HG03571 (cell line): ENCODE measurements around the gene ACCS.

Experiments
- ATAC-seq: cut with Tn5 transposase; IDR thresholded peaks from one replicate; pipeline ENCODE4 v1.9.1; 2021; ENCODE audit not compliant: unreplicated experiment

ACCS gene

DNA sequence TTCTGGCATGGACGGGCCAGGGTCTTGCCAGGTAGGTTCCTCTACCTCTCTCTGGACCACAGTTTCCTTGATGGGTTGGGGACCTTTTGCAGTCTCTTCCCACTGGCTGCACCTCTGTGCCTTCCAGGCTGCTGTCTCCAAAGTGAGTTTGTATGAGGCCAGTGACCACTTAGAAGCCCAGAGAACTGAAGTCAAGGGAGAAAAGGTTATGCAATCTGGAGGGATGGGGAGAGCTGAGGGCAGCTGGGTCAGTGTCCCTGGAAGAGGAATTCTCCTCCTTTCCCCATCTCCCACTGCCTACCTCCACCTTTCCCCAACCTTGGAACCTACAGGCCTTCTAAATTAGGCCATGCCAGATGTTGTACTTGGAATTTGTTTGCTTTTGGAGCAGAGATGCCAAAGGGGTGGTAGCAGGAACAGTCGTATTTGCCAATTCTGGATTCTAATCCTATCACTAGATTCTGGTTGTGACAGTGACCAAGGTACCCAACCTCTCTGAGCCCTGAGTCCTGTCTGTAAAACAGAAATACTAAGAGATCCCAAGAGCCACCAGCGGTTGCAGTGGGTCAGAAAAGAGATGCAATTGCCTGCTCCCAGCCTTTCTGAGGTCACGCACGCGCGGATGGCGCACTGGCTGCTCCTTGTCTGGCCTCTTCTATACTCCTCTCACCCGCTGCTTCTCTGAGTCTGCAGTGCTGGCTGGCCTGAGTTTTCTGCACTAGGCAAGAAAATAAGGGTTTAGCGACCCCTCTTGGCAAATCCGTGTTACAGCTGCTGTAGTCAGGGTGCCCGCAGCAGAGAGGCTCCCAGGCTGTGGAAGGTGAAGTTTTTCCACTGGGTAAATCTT lies 29.0 kb upstream of the ACCS start:
- ATAC-seq, result no peak

DNA sequence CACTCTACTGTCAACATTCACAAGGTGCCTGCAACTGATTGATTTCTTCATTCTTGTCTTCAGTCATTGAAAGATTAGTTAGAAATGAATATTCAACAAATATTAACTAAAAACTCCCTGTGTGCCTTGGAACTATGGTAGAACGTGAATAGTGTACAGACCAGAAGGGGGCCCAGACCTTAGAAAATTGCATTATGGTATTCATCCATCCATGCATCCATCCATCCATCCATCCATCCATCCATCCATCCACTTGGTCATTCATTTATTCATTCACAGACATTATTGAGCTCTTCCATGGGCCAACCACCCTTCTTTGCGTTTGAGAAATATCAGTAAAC lies 28.4 kb upstream of the ACCS start:
- no peak for ATAC-seq

DNA sequence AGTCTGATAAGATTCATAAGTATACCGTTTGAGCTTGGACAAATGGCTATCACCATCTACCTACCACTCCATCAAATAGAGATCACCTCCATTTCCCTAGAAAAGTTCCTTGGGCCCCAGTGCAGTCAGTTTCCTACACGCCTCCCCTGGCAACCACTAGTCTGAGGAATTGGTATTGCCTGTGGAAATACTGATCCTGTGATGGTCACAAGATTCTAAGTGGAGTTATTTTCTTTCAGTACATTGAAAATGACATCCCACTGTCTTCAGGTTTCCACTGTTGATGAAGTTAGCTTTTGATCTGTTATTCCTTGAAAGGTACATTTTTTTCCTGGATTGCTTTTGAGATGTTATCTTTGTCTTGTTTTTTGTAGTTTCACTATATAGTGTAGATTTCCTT lies 22.9 kb upstream of the ACCS start:
- no peak for ATAC-seq

DNA sequence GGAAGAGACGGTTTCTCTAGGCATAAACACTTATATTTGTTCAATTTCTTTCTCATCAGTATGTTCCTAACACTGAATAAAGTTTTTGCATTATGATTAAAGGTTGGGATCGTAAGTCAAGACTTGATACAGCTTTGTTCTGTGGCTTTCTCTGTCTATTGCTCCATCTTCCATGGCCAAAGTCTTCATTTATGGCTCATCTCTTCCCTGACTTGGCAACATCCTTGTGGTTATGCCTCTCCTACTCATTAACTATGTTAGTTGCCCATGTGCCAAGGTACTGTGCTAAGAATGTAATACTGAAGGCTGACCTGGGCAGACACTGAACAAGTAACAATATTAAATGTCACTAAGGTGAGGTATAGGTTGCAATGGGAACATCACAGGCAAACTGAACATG lies 19.9 kb upstream of the ACCS start:
- no peak for ATAC-seq

DNA sequence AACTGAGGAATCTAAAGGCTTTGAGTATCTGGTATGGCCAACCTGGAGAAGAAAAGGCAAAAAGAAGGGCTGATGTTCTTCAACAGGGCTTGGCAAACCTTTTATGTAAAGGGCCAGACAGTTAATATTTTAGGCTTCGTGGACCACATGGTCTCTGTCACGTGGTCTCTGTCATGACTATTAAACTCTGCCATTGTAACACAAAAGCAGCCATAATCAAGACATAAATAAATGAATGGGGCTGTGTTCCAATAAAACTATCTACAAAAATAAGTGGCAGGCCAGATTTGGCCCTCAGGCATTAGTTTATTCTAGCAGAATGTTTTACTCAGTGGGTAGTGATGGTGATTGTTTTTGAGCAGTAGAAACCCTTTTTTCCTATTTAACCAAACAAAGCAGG lies 18.8 kb upstream of the ACCS start:
- no peak for ATAC-seq

DNA sequence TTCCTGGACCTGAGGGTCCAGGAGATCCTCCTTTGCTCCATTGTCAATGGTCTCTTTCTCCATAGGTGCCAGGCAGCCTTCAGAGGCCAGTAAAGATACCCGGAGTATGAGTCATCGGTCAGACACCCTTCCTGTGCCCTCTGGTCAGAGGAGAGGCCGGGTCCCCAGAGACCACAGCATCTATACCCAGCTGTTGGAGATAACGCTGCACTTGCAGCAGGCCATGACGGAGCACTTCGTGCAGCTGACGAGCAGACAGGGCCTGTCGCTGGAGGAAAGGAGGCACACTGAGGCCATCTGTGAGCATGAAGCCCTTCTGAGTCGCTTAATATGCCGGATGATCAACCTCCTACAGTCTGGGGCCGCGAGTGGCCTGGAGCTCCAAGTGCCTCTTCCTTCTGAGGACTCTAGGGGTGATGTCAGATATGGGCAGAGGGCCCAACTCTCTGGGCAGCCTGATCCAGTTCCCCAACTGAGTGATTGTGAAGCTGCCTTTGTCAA lies 18.1 kb upstream of the ACCS start, which contains the start of gene ACCSL:
TSS of gene ACCSL (plus strand) at position 51 of the 501 bp plus-strand sequence. CDS start at position 107, 56 bp downstream.
- ATAC-seq, result no peak

DNA sequence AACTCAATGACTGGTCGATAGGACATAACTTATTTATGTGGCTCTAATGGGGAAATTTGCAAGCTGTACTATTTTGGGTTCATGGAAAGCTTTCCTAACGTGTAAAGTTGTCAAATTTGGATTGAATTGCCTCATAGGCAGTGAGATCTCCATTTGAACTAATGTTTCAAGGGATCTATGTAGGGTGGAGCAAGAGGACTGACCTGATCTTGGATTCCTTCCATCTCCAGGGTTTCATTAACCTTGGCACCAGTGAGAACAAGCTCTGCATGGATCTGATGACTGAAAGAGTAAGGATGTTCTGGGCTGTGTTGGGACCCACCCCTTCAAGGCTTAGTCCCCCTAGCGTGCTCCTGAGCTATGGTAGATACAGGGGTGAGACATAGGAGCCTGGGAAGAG lies 16.2 kb upstream of the ACCS start:
- ATAC-seq, result no peak

DNA sequence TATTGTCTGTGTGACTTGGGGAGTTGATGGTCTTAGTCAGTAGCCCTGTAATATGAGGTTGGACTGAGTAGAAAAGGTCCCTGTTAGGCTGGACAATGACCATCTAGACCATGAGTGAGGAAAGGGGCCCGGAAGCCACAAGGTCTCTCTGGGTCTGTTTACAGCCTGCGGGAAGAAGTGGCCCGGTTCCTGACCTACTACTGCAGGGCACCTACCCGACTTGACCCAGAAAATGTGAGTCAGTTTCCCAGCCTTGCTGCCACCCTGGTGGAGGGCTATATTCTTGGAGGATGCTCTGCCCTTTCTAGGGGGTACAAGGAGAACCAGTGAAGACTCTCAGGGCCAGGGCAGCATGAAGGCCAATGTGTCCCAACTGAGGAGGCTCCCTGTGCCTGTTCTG lies 14.9 kb upstream of the ACCS start:
- no peak for ATAC-seq

DNA sequence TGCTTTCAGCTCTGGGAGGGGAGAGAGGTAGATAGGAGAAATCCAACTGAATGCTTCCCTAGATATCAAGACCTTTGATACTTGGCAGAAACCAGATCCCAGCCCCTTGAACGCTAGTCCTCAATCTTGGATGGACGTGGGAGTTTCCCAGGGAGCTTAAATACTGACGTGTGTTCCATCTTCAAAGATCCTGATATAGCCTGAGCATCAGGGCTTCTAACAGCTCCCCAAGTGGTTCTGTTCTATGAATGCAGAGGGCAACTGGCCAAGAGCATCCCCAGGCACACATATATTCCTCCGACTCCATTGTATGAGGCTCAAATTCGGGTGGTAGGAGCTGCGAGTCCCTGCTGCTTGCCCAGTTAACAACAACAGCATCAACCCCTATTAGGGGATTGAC lies 8.7 kb upstream of the ACCS start:
- ATAC-seq, result no peak

DNA sequence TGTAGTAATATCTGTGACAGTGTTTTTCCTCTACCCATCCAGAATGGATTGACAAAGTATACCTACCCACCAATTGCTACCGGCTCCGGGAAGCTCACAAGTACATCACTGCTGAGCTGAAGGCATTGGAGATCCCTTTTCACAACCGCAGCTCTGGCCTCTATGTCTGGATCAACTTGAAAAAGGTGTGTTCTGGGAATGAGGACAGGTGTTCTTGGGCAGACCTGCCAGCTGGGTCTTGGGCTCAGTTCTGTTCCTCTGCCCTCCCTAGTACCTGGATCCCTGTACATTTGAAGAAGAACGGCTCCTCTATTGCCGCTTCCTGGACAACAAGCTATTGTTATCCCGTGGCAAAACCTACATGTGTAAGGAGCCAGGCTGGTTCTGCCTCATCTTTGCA lies 7.8 kb upstream of the ACCS start:
- no peak for ATAC-seq

DNA sequence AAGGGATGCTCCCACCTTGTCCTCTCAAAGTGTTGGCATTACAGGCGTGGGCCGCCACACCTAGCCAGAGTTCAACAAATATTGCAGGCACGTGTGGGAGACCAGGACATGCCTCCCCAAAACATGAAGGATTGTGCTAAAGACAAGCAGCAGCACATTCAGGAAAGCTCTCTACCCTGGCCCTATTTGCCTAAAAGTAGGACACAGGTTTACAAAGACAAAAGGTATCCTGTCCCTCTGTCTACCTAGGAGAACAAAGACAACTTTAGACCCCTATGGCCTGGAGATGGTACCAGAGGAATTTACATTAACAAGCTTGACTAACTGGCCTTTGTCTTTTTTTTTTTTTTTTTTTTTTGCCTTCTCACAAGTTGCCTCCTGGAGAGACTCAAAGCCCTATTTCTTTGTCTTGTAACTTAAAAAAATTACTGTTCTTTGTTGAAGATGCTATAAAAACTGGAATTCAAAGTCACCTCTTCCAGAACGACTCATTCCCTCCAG lies 859 bp upstream of the ACCS start:
- no peak for ATAC-seq

DNA sequence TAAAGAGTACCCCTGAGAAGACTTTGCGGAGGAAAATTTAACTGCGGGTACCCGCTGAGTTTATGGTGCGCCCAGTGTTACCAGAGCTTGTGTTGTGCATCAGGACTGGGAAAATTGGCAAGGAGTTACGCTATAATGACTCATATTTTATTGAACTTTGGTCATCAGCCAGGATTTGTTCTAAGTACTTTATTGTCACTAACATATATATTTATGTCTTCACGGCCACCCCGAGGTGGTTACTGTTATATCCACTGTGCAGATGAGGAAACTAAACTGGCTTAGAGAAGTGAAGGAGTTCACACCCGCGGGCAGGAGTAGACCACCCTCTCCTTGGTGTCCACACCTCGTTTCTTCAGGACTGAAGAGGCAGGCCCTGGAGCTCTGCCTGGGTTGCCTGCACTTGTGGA lies 667 bp downstream of the ACCS start:
- no peak for ATAC-seq

DNA sequence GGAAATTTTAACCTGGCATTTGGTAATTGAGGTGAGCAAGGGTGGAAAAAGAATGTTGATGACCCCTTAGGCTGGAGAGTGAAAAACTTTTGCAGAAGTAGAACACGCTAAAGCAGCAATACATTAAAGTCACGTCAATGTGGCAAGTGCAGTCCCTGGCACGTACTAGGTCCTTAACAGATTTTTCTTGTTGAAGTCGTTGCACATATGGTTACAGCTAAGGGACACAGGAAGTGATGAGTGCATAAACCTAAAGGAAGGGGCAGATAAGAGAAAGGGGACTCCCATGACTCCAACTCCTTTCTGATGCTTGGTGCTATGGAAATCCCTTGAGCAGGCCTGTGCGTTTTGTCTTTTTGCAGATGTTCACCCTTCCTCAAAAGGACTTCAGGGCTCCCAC lies 1.2 kb downstream of the ACCS start:
- ATAC-seq, result no peak

DNA sequence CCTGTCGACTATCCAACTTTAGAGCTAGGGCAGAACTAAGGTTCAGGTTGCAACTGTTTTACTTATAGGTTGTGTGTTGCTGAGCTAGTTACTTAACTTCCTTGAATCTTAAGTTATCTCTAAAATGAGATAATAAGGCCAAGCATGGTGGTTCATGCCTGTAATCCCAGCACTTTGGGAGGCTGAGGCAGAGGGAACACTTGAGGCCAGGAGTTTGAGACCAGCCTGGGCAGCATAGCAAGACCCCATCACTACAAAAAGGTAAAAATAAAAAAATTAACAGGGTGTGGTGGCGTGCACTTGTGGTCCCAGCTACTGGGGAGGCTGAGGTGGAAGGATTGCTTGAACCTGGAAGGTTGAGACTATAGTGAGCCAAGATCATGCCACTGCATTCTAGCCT lies 2.1 kb downstream of the ACCS start:
- no peak for ATAC-seq

DNA sequence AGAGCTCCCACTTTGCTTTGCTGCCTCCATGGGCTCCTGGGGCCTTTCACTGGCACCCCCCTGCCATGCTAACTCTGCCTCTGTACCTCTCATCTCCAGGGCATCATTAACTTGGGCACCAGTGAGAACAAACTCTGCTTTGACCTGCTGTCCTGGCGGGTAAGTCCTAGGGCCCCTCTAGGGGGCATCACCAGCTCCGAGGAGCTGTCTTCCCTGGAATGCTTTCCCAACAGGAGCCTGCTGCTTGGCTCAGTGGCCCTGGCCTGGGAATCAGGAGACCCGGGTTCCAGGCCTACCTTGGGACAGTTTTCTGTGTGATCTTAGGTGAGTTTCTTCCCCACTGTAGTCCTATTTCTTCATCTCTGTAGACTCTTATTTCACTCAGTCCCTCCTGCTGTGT lies 5.1 kb downstream of the ACCS start:
- ATAC-seq, result no peak

DNA sequence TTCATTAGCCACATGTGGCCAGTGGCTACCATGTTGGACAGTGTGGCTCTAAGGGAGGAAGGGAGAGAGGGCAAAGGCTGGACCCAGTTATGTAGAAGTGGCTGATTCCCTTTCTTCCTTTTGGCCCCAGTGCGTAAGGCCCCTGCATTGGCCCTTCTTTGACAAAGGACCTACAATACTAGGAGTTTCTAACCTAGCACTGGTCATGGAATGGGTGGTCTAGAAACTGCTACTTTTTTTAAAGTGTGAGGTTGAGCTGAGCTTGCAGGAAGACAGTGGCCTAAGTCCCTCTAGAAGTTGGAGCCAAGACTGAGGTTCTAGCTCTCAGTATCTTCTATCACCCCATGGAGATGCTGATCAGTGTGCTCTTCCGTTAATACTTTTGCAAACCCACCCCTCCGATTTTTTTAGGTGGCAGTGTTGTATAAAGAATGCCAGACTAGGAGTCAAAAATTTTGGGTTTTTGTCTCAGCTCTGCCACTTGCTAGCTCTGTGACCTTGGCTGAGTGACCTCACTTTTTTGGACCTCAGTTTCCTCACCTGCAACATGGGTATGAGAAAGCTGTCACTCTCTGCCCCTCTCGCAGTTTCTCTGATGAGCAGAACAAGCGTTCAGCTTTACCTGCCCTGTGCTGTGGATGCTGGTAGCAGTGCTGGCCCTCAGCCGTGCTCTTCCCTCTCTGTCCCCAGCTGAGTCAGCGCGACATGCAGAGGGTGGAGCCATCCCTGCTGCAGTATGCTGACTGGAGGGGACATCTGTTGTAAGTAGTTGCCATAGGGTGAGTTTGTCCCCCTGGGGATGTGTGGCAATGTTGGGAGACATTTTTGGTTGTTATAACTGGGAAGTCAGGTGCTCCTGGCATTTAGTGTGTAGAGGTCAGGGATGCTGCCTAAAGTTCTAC lies 6.9 kb downstream of the ACCS start:
- no peak for ATAC-seq

DNA sequence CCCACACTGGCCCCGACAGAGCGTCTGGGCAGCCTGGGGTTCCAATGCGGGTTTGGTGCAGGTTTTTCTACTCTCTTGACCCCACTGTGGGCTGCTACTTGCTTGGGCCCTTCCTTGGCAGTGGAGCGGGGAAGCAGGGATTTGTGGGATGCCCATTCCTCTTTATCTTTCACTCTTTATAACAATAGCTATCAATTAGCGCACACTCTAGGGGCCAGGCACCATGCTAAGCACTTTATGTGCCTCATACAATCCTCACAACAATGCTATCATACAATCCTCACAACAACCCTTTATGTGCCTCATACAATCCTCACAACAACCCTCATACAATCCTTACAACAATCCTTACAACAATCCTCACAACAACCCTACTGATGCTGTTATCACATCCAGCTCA lies 12.7 kb downstream of the ACCS start:
- ATAC-seq, result no peak

DNA sequence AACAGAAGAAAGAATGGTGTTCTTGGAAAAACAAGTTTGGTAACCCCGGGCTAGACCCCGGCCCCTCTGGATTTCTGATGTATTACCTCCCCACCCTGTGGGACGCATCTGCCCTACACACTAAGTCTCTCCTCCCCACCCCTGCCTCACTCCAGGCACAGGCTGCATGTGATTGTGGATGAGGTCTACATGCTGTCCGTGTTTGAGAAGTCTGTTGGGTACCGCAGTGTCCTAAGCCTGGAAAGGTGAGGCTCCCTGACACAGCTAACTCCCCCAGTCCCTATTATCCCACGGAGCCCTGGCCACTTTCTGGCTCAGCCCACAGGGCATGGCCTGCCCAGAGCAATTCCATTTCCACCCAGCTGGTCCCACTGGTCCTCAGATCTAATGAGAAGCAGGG lies 13.3 kb downstream of the ACCS start:
- no peak for ATAC-seq

DNA sequence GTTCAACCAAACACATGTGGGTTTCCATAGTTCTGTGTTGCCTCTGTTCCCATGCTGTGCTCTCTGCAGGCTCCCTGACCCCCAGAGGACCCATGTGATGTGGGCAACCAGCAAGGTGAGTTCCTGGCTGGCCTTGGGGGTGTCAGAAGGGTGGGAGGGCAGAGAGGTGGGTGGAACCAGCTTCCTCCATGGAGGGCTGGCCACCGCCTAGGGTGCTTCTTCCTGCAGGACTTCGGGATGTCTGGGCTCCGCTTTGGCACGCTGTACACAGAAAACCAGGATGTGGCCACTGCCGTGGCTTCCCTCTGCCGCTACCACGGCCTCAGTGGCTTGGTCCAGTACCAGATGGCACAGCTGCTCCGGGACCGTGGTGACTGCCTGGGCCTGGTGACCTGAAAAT lies 14.9 kb downstream of the ACCS start:
- no peak for ATAC-seq

DNA sequence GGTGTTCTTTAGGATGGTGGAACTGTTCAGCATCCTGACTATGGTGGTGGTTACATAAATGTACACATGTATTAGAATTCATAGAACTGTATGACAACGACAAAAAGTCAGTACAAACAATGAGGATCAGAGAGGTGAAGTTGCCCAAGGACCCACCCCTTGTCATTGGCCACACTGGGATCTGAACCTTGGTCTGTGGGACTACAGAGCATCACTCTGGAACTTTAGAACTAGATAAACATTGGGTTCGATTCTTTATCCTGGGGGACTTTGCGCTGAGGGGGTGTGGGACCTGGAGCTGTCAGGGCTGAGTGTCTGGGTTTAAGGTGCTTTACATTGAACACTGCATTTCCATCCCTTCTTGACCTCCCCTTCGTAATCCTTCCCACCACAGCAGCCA lies 16.6 kb downstream of the ACCS start:
- no peak for ATAC-seq

DNA sequence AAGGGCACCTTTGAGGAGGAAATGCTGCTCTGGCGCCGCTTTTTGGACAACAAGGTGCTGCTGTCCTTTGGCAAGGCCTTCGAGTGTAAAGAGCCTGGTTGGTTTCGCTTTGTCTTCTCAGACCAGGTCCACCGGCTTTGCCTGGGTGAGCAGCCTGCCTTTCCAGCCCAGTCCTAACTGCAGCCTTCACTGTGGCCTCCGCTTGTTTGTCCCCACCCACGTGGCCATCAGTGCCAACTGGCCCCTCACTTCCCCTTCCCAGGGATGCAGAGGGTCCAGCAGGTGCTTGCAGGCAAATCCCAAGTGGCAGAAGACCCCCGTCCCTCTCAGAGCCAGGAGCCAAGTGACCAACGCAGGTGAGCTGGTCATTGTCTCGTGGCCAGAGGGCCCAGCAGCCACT lies 17.4 kb downstream of the ACCS start:
- no peak for ATAC-seq

DNA sequence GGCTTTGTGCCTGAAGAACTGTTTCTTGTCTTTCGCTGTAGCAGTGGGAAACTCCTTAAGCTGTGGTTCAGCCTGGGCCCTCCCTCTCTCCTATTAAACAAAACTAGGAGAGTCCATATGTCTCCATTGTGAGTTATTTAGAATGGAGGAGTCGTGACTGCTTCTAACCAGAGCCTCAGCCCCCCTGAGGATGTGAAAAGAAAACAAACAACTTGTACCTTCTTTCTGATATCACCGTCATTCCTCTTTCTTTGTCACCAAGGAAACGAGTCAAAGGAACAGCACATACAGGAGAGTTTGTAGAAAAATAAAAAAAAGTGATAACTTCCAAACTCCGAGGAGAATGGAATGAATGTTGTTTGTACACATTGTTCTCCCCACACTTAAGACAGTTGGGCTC lies 17.8 kb downstream of the ACCS start:
- no peak for ATAC-seq
